NCI-H526 treated with DMSO at 0.1 percent for 48 hours (cell line): ENCODE measurements around the gene ZBTB7C.

ENCODE experiments used
- DNase-seq: peaks from one replicate; lab custom pipeline; 2025; lab: John Stamatoyannopoulos, UW

ZBTB7C gene

DNA sequence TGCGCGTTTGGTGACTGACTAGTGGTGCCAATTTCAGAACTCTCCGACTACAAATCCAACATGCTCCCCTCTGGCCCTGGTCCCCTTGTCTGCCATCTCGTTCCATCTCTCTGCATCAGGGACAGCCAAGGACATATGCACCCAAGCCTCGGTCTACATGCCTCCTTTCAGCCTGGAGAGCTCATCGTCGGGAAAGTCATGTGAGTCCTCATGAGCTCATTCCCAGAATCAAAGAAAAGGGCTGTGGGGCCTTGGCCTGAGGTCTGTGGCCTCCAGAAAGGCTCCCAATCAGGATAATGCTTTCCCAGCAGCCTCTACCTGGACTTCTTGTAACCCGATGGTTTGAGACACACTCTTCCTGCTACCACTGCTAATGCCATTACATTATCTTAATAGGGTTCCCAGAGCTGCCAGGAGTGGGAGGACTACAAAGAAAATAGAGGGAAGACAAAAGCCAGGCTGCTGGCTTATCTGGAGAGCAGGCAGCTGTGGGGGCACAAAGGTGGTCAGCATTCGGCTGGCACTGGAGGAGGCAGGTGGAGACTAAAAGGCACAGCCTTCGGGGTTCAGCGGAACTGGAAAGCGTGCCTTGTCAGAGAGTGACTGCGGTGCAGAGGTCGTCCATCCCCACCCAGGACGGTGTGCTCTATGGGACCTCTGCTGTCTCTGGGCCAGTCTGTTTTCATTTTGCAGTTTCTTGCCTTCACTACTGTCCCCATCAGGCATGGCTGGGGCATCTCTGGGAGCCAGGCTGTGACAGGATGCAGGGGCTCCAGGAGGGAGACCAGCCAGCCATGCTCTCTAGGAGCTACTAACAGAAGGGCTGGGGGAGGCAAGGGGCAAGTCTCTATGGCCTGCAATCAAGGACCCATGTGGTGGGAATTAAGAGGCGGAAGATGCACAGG lies 374.3 kb downstream of the ZBTB7C start:
- DNase-seq: no peak

DNA sequence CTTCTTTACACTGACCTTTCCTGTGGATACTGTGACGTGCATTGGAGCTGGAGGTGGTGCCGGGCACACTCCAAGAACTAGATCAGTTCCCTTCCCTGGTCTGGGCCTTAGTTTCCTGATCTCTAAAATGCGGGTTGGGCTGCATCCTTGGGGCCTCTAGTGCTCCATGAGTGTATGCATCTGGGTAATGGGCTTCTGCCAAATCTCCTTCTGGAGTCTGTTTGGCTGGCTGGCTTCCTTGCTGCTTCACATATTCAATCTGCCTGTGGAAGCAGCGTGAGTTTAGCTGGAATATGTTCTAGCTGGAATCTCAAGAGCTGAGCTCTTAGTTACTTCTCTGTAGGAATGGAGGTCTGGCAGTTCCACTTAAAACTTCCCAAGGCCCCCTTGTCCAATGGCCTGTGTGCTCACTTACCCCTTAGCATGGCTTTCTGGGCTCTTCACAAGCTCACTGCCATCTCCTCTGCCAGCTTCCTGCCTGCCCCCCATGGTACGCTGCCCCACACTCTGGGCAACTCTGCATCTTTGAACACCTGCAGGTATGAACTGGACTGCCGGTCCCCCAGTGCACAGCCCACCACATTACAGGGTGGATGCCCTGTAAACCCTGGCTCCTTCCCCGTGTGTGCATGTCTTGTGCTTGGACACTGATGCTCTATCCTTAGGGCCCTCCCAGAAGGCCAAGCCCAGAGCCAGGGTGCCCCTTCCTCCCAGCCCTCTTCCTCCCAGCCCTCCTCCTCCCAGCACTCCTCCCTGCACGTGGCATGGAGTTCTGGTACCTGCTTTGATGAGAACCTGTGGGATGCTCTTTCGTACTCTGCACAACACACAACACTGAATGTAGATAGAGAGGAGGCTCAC lies 375.2 kb downstream of the ZBTB7C start:
- DNase-seq: no peak

DNA sequence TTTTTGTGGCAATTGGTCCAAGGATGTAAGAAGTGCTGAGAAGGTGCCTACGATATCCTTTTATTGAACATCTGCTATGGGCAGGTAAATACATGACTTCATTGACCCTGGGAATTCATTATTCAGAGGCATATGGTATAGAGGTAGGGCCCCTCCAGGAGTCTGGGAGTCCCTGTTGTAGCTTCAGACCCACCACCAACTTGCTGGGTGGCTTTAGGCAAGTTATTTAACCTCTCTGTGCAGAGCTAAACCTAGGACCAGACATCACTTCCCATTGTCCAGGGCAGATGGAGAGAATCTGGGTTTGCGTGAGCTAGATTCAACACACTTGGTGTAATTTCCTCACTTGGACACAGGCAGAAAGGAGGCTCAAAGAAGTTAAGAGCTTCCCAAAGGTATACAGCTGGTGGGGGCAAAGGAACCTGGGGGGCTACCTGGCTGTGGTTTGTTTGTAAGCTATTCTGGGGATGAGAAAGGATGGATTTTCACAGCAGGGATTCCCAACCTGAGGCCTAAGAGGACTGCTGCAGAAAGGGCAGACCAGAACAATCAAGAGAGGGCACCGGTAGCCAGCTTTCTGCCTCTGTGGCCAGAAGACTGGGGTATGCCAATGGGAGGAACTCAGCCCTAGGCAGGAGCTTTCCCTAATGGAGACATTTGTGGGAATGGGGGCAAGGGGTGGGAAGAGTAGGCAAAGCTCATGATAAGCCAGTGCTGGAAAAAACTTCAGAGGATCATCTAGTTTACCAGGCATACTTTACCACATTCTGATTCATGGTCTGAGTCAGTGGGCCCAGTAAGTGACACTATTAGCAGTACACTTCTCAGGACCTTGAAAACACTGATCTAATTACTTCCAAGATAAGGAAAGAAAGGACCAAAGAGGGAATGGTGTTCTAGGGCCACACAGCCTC lies 376.1 kb downstream of the ZBTB7C start:
- no peak for DNase-seq

DNA sequence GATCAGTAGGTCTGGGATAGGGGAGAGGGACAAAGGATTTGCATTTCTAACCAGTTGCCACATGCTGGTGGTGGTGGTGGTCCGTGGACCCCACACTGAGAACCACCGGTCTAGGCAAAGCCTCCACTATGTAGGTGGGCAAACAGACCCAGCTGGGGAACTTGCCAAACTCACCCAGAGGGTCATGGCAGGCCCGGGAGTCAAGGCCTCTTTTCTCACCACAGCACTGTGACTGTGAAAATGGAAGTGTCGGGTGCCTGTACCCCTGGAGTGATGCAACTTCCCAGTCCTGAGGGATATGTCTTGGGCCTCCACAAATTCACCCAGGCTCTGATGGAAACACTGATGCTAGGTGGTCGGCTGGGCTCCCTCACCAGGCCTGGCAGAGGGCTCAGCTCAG lies 377.5 kb downstream of the ZBTB7C start:
- no peak for DNase-seq

DNA sequence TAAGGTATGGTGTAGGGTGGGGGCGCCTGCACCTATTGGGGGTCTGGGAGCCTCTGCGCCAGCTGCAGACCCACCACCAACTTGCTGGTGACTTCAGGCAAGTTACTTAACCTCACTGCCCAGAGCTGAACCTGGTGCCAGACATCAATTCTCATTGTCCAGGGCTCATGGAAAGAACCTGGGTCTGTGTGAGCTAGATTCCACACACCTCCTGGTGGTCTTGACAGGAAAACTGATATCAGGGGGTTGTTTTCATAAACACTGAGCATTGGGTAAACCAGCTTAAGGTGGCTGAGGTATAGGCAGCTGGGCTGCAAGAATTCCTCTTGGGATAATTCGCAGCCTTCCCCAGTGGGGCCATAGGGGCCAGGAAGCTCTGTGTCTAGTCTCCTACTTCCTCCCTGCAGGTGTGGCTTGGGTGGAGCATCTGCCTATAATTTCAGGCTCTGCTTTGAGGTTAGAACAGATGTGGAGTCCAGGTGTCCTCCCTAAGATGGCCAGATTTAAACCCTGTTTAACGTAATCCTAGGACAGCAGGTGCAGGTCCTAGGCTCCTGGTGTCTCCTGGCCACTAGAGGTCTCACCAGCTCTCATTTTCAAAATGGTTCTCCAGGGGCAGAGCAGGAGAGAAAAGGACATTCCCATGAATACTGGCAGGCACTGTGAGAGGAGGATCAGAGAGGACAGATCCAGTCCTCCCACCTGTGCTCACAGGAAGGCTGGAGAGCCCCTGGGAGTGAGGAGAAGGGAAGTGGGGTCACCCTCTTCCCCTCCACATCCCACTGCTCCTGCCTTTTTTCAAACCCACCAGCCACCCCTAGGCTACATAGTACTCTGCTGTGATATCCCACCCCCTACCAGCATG lies 378.3 kb downstream of the ZBTB7C start:
- peak; percentile 38 for DNase-seq

DNA sequence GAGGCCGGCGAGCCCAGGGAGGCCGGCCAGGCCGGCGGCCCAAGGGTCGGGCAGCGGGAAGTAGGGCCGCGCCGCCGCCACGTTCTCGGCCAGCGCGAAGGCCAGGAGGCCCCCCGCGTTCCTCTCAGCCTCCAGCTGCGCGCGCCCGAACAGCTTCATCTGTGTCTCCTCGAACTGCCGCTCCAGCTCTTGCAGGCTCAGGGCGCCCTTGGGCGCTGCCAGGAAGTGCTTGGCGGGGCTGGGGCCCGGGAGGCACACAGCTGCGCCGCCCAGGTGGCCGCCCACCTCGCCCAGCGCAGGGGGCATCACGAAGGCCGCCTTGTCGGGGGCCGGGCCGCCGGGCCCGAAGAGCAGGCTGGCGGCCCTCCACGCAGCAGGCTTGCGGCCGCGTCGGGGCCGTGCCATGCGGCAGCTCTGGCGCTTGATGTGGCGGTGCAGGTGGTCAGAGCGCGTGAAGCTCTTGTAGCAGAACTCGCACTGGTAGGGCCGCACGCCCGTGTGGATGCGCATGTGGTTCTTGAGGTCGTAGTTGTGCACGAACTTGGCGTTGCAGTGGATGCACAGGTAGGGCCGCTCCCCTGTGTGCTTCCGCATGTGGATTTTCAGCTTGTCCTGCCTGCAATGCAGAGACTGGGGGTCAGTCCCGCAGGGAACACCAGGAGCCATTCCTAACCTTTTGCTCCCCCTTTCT lies 379.7 kb downstream of the ZBTB7C start:
- DNase-seq: no peak

DNA sequence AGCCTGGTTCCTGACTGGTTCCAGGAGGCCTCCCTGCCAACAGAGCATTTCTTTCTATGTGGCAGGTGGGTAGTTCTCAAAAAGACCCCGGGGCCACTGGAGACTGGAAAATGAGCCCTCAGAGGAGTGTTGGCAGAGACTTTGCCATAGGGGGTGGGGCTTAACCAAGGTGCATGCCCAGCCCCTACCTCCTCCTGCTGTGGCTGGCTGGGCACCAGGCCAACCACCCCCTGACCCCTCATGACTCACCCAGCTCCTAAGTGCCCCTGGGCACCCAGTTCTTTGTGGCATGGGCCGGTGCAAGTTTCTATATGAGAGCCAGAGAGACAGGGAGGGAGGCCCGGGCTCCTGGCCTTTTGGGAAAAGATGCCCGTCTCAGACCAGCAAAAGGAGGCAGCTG lies 380.5 kb downstream of the ZBTB7C start:
- no peak for DNase-seq

DNA sequence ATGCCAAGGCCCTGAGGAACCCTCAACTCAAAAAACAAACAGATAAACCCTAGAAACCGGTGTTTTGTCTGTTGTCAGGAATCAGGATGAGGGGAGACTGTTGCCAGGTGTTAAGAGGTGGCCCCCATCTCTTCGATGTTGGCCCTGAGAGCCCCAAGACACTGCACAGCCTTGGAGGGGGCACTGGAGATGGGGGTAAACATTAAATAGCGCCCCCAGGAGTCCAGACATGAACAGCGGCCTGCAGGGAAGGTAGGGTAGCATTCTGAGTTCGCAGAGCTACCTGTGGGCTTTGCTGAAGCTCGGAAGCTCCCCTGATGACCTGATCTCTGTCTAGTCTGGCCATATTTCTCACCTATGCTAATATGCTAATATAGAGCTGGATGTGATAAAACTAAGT lies 381.1 kb downstream of the ZBTB7C start:
- DNase-seq: no peak

DNA sequence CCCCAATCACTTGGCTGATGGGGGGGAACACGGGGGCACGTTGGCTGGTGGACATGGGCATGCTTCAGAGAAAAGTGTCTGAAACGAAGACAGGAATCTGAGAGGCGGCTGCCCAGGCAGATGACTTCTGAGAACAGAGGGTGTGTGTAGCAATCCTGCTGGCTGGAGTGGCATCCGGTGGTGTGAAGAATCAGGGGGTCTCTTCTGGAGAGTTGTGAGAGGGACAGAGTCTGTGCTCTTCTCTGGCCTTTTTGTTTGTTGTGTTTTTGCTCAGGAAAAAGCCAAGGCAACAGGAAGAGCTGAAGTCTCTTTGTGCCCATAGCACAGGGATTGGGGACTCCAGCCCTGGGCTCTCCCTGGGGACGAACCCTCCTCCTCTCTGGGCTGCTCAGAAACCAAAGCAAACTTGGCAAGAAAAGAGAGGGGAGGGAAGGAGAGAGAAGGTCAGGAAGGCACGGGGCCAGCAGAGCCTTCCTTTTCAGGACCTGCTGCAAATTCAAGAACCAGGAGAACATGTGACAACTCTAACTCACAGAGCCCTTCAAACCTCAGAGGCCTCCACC lies 381.7 kb downstream of the ZBTB7C start:
- no peak for DNase-seq

DNA sequence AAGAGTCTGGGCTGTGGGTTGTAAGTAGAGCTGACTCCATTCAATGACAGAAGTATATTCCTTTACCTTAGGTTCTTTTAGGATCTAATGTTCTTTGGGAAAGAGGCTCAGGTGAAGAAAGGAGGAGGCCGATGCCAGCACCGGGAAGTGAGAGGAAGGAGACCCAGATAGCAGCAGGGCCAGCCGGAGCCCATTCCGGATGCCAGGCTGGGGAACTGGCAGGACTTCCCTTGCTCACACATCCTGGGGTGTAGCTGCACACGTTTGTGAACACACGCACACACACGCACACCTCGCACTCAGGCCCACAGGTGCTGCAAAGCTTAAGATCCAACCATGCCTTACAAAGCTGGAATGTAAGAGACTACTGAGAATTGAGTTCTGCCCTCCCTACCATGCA lies 383.0 kb downstream of the ZBTB7C start:
- DNase-seq: no peak

DNA sequence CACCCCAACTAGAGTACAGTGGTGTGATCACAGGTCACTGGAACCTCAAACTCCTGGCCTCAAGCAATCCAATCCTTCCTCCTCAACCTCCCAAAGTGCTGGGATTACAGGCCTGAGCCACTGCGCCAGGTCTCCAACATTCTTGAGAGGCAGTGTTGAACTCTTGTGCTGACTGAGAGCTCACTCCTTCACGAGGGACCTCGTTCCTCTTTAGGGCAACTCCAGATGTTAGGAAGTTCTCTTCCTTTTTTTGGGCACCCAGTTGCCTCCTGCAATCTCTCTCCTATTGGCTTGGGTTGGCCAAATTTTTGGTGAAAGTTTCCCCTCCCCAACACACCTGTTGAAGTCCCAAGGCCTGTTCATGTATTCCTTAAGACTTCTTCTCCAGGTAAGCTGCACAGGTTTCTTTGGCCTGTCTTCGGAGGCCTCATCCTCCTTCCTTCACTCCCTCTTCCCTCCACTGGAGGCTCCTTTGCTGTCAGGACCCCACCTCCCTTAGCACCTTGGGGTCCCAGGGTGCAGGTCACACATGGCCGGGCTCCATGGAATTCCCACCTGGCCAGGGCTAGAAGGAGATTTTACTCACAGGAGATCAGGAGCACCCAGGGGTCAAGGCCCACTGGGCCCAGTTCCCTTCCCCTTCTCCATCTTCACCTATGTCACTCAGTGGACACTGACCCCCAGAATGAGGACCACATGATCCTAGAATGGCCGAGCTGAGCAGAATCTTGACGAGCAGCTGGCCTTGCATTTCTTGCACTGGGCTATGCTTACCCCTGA lies 384.1 kb downstream of the ZBTB7C start:
- no peak for DNase-seq

DNA sequence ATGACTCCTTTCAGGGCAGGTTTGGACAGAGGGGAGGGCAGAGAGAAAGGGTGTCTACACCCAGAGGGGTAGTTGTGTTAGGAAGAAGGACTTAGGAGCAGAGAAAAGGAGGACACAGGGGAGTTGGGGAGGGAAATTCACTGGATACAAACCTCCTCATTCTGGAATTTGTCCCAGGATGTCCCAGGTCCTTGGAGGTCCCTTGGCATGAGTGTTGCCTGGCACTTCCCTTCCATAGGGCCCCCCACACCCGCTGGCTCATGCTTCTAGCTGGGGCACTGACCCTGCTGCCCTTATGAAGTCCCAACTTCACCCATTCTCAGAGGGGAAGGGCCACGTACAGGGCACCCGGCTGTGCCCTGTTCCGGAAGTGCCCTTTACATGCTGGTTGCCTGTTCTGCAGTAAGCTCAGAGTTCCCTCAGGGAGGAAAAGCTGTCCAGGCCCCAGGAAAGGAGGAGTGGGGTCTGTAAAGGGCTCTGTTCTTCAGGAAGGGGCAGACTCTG lies 385.1 kb downstream of the ZBTB7C start:
- no peak for DNase-seq

DNA sequence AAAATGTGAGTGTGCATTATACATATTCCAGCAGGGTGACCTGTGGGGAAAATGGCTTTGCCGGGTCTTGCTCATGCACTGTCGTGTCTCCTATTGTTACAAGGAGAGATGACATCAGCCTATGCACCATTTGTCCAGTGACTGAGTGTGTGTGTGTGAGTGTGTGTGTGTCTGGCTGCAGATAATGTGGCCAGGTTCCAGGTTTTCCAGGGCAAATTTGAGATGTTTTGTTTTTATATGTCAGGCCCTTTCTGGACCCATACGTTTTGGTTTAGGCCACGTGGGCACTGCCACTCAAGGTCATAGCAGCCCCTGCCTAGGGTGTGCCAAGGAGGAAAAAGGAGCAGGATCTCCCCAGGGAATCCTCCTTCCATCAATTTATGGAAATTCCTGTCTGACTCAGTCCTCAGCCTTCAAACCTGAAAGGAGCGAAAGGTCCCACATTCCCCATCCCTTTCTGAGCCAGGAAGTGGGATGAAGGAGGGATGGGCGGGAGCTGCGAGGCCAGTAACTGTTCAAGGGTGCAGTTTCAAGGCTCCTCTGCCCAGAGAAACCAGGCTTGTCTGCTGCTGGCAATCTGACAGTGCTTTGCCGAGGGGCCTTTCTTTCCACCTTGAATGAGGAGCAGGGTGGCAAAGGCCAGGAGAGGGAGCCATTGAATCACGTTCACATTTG lies 385.7 kb downstream of the ZBTB7C start:
- no peak for DNase-seq

DNA sequence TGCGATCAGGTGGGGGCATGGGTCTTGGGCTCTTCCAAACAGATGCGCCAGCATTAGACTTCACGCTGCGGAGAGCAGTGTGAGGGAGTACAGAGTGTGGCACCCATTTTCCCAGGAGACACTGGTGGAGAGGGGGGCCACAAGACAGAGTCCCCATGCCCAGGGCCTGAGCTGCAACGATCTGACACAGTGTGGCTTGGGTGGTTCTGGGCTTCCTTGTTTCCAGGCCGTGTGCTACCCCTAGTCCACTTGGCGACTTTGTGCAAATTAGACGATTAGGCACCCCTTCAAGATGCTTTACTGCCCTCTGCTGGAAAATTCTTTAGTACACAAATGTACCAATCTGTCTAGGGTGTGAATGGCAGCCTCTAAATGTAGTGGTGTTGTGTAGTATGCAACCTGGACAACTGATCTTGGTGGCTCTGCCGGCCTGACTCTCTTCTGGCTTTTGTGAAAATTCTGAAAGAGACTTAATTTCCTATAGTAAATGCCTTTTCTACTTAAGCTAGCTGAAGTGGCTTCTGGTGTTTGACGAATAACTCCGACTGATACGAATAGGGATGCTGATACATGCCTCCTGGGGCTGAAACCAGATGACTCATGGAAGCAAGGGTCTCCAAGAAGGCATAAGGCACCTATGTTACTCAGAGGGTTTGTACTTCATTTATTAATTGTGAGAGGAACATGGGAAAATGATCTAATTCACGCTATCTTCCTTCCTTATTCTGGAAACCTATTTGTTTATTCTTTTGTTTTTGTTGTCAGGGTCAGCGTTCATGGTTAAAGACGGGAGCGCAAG lies 386.5 kb downstream of the ZBTB7C start:
- DNase-seq: peak; percentile 81

DNA sequence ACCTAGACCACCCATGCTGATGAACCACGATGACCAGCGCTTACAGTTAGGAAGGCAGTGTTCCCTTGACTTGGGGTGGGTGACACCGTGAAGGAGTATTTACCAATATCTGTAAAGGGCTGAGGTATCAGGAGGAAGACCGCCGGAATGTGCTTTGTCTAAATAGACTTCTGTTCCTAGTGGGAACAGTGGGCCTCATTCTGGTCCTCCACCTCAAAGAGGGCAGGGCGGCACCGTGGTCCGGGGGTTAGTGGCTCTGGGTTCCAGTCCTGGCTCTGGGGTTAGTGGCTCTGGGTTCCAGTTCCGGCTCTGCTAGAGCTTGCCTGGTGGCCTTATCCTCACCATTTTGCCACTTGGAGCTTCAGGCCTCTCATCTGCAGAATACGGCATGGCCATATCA lies 387.2 kb downstream of the ZBTB7C start:
- no peak for DNase-seq

DNA sequence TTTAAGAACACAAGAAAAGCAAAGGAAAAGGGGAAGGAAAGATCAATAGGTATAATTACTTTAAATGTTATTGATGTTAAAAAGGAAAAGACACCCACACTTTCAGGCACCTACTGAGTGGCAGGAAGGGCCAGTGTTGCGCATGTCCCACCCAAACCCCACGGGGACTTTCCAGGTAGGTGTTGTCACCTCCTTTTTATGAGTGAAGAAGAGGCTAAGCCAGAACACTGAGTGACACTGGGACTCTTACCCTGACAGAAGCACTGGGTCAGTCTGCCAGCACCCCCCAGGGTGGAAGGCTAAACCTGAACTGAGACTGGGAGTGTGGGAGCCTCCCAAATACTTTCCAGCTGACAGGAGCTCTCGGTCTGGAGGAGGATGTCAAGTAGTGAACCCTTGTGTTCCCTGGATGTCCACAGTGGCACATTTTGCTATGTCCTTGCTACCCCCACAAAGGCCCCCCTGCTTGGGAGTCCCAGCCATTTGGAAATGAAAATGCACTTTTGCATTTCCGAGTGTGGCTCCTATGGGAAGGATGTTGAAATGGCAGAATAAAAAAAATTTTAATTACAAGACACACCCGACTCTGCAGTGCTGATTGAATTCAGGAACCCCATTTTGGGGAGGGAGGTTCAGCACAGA lies 387.8 kb downstream of the ZBTB7C start:
- no peak for DNase-seq
